H1 (cell line): ENCODE data around the gene HDLBP. TPM values are rescaled to one million over a fixed set of nuclear protein-coding genes. Genes with fewer than 3 reads are reported as not detected.

Experiments
- KDM5A ChIP-seq: fragments of 200-600 bp; IDR thresholded peaks from 2 replicates; pipeline ENCODE4 v1.7.1; 2012; ENCODE audit warnings: mild to moderate bottlenecking, low read length, inconsistent platforms, mixed read lengths
- NRF1 ChIP-seq: IDR thresholded peaks from 2 replicates; pipeline ENCODE4 v1.6.1; 2011; ENCODE audit warnings: mild to moderate bottlenecking, low read depth, low read length, improper control_type of control experiment
- SP4 ChIP-seq: IDR thresholded peaks from 2 replicates; pipeline ENCODE4 v1.6.1; 2012; ENCODE audit warnings: low read length, inconsistent platforms
- TAF7 ChIP-seq: optimal IDR thresholded peaks from 2 replicates; pipeline ENCODE3; 2011; ENCODE audit warnings: low read depth, mild to moderate bottlenecking, inconsistent platforms, low read length, moderate library complexity, borderline replicate concordance
- USF2 ChIP-seq: IDR thresholded peaks from 2 replicates; pipeline ENCODE4 v1.6.1; 2011; ENCODE audit warnings: low read length, improper control_type of control experiment
- YY1 ChIP-seq: IDR thresholded peaks from 2 replicates; pipeline ENCODE4 v1.6.1; 2011; ENCODE audit warnings: low read depth, mild to moderate bottlenecking, low read length
- polyA plus RNA-seq, 7 experiments: library from polyadenylated mRNA; depleted of rRNA in 3 of 7; stranded (reverse) in 5 of 7; unstranded in 2 of 7; fragments of >200 nt in 5 of 7; fragments of 200-250 nt in 2 of 7; gene quantifications; 1 replicate in 5 of 7; 2 replicates in 1 of 7; 4 replicates in 1 of 7; pipeline versions ENCODE4 v1.2.1 to v1.2.3, GENCODE V29; 2011 to 2013; ENCODE audit warnings: missing spikeins in 2 of 7, mixed read lengths in 2 of 7
- total RNA-seq: library from RNA; stranded (reverse); fragmentation: NEBNext Ultra II Directional; extraction: Animal tissue kit (Norgen Biotek cat#: 25700); gene quantifications from 2 replicates; pipeline ENCODE4 v1.2.1, GENCODE V29; 2021

Gene HDLBP
- total and polyA plus RNA-seq, 2 of the 8 experiments (the other 6 are each of a cell fraction or from before 2014, with no cell fraction given) = 185 to 360 TPM

DNA sequence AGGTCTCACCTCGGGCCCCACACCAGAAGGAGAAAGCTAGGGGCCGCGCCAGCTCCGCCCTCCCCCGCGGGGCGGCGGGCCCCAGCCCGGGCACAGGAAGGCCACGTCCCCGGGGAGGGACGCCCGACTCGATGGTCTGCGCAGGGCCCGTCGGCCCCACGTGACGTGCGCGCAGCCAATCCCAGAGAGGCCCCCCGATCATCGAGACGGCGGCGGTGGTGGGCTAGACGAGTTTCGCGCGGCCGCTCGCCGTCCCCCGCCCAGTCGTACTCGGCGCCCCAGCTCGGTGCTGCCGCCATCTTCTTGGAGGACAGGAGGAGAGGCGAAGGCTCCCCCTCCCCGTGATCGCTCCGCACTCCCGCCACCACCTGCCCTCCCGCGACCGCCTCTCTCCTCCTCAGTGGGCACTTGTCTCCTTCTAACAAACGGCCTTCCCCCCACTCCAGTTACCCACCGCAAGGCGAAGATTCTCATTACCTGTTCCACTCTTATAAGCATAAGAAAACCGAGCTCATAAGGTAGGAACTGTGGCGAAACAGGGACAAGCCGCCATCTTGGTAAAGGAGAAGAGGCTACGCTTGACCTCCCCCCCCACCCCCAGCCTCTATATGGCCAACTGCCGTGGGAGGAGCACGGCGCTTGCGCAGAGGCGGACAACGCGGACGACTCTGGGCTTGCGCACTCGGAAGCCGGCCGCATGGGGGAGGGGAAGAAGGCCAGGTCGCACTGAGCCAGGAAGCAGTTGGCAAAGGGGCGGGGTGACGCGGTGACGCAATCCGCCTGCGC, at the start of gene HDLBP (continued):
- peak; percentile 99 for TF ChIP-seq YY1
- peak; percentile 92 for TF ChIP-seq NRF1
- peak; percentile 69 for TF ChIP-seq TAF7
- peak; percentile 82; the same call in 1 of the 2 replicates for TF ChIP-seq SP4
- TF ChIP-seq KDM5A = peak; percentile 51
- TF ChIP-seq USF2 = peak; percentile 95
